ENCODE data around the gene RNU4-1. TPM values are rescaled to one million over a fixed set of nuclear protein-coding genes. Genes with fewer than 3 reads are reported as not detected.
A peak's percentile ranks its signal among the peaks of the same experiment; 100 is the strongest.

Gene RNU4-1
- polyA plus RNA-seq, 1 donor from 2014 or later: not detected

- peak within 1 kb of the TSS; percentile 80 for H3K4me3 ChIP-seq (ENCODE audit: low read length)
- no peaks in the 10 kb centered on the region for H3K9me2 ChIP-seq (ENCODE audit: insufficient read depth, low read length)
- peak within 1 kb of the TSS; percentile 99 for H2AFZ ChIP-seq (ENCODE audit: low read depth, low read length)
- no peaks in the 10 kb centered on the region for H3K9me3 ChIP-seq (ENCODE audit: low read length)
- H3K4me2 ChIP-seq (ENCODE audit: low read length): peak within 1 kb of the TSS; percentile 47
- no peaks in the 10 kb centered on the region for H3K27me3 ChIP-seq (ENCODE audit: insufficient read depth, low read depth, low read length)
- H3K36me3 ChIP-seq (ENCODE audit: insufficient read depth, low read length): no peaks in the 10 kb centered on the region
- H4K20me1 ChIP-seq (ENCODE audit: insufficient read depth): no peaks in the 10 kb centered on the region
- peak within 1 kb of the TSS; percentile 70 for H3K9ac ChIP-seq (ENCODE audit: low read length)
- no peaks in the 10 kb centered on the region for H3K79me2 ChIP-seq (replicated peaks; ENCODE audit: insufficient read depth, low read length)
- H3K27ac ChIP-seq (ENCODE audit: low read length): peak within 1 kb of the TSS; percentile 59
- TF ChIP-seq EZH2 (IDR thresholded peaks at IDR 0.05; ENCODE audit: borderline replicate concordance, insufficient read depth, low read length, poor library complexity, severe bottlenecking) (no peak), SMC3 (conservative IDR thresholded peaks at IDR 0.05; ENCODE audit: poor library complexity) (peak; percentile 59), REST (IDR thresholded peaks at IDR 0.05; ENCODE audit: borderline replicate concordance) (peak; percentile 23), POLR2AphosphoS5 (IDR thresholded peaks at IDR 0.05) (peak; percentile 71), TAF1 (IDR thresholded peaks at IDR 0.05; ENCODE audit: low read depth) (no peak), CTCF (IDR thresholded peaks at IDR 0.05; ENCODE audit: poor library complexity, severe bottlenecking) (peak; percentile 94), MXI1 (conservative IDR thresholded peaks at IDR 0.05; ENCODE audit: poor library complexity, severe bottlenecking) (peak; percentile 85), RAD21 (conservative IDR thresholded peaks at IDR 0.05) (peak; percentile 54), EP300 (conservative IDR thresholded peaks at IDR 0.05; ENCODE audit: poor library complexity, severe bottlenecking) (no peak)
- no peaks in the 10 kb centered on the region for H3F3A ChIP-seq (ENCODE audit: insufficient read depth, low read length, poor library complexity, severe bottlenecking)
Measured at GRCh38 chr12:120301962-120302815, 9.2 kb upstream of the RNU4-1 start, which contains the start of gene SIRT4. TSS of gene SIRT4 (plus strand) at chr12:120302321. CDS start at chr12:120303562, 1,241 bp downstream.

GRCh38 chr12:120292411-120292660 is 701 bp downstream of the RNU4-1 start:
- Histone ChIP-seq H2AFZ (ENCODE audit: low read depth, low read length) (no peak overlapping the region), H3K9me3 (ENCODE audit: low read length) (no peaks in the 10 kb centered on the region), H3F3A (ENCODE audit: insufficient read depth, low read length, poor library complexity, severe bottlenecking) (no peaks in the 10 kb centered on the region), H3K4me3 (ENCODE audit: low read length) (peak overlapping the region; percentile 68), H3K27me3 (ENCODE audit: insufficient read depth, low read depth, low read length) (no peaks in the 10 kb centered on the region), H3K79me2 (replicated peaks; ENCODE audit: insufficient read depth, low read length) (no peaks in the 10 kb centered on the region), H3K9me2 (ENCODE audit: insufficient read depth, low read length) (no peaks in the 10 kb centered on the region), H3K4me2 (ENCODE audit: low read length) (peak overlapping the region; percentile 32), H4K20me1 (ENCODE audit: insufficient read depth) (no peaks in the 10 kb centered on the region), H3K9ac (ENCODE audit: low read length) (peak overlapping the region; percentile 74), H3K27ac (ENCODE audit: low read length) (peak overlapping the region; percentile 96), H3K36me3 (ENCODE audit: insufficient read depth, low read length) (no peaks in the 10 kb centered on the region)
- TF ChIP-seq REST (IDR thresholded peaks at IDR 0.05; ENCODE audit: borderline replicate concordance) (no peak), TAF1 (IDR thresholded peaks at IDR 0.05; ENCODE audit: low read depth) (no peak), POLR2AphosphoS5 (IDR thresholded peaks at IDR 0.05) (no peak), EP300 (conservative IDR thresholded peaks at IDR 0.05; ENCODE audit: poor library complexity, severe bottlenecking) (no peak), CTCF (IDR thresholded peaks at IDR 0.05; ENCODE audit: poor library complexity, severe bottlenecking) (no peak), RAD21 (conservative IDR thresholded peaks at IDR 0.05) (no peak), MXI1 (conservative IDR thresholded peaks at IDR 0.05; ENCODE audit: poor library complexity, severe bottlenecking) (no peak), EZH2 (IDR thresholded peaks at IDR 0.05; ENCODE audit: borderline replicate concordance, insufficient read depth, low read length, poor library complexity, severe bottlenecking) (no peak), SMC3 (conservative IDR thresholded peaks at IDR 0.05; ENCODE audit: poor library complexity) (no peak)

Data from neural cell (in vitro differentiated cells).